Measurements from ENCODE around the gene CFAP52. TPM values are rescaled to one million over a fixed set of nuclear protein-coding genes. Genes with fewer than 3 reads are reported as not detected.
"Not testable (repeated sequence)": the region's sequence is repeated elsewhere in the genome, so short reads cannot be mapped to it uniquely, and the experiment has no call there.

CFAP52 gene
- total RNA-seq, 1 experiment from 2014 or later = not detected

DNA sequence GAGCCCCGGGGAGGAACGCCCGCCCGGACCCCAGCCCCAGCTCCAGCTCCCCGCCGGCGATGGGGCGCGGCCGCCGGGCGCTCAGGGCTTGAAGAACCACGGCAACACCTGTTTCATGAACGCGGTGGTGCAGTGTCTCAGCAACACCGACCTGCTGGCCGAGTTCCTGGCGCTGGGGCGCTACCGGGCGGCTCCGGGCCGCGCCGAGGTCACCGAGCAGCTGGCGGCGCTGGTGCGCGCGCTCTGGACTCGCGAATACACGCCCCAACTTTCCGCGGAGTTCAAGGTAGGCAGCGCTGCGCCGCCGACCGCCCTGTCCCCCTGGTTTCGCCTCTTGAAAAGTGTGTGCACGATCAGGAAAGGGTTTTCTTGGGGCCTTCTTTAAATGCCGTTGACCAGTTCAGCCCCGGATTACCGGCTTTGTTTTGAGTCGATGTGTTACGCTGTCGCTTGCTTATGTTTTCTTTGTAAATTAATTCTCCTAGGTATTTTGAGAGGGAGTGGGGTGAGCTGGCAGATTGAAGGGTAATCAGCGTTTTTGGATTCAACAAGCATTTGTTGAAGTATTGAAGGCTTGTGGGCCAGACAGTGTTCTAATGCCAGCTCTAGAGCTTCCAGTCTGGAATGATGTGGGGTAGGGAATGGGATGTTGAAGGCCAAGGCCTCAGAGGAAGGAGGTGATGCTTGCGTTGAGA is 69.6 kb downstream of the CFAP52 start:
- peak; percentile 62 for DNase-seq (ENCODE audit: low spot score)

DNA sequence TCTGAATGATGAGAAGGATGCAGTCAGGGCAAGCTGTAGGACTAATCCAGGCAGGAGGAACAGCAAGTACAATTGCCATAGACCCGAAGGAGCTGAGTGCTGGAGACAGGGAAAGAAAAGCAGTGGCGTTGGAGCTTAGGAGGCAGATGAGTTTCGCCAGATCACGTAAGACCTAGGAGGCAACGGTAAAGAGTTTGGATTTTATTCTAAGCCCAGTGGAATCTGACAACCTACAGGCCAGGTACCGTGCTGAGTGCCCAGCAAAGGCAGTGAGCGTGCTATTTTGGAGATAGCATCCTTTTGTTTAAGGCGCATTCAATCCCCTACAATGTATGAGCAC is 70.1 kb downstream of the CFAP52 start:
- DNase-seq (ENCODE audit: low spot score) = peak; percentile 29

GRCh38 chr17:9647014-9647413 is 70.6 kb downstream of the CFAP52 start:
- DNase-seq (ENCODE audit: low spot score) = peak; percentile 36

- no peak for DNase-seq (ENCODE audit: low spot score)
These were observed 72.2 kb downstream of the CFAP52 start for GRCh38 chr17:9648521-9649110.

GRCh38 chr17:9658593-9659211 is 82.3 kb downstream of the CFAP52 start:
- peak; percentile 10 for DNase-seq (ENCODE audit: low spot score)

- DNase-seq (ENCODE audit: low spot score) = no peak
These were observed 84.6 kb downstream of the CFAP52 start for GRCh38 chr17:9661027-9661426.

DNA sequence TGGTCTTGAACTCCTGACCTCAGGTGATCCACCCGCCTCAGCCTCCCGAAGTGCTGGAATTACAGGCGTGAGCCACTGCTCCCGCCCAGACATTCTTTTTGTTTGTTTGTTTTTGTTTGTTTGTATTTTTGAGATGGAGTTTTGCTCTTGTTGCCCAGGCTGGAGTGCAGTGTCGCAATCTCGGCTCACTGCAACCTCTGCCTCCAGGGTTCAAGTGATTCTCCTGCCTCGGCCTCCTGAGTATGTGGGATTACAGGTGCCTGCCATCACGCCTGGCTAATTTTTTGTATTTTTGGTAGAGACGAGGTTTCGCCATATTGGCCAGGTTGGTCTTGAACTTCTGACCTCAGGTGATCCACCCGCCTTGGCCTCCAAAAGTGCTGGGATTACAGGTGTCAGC is 87.1 kb downstream of the CFAP52 start:
- DNase-seq (ENCODE audit: low spot score) = not testable (repeated sequence)

DNA sequence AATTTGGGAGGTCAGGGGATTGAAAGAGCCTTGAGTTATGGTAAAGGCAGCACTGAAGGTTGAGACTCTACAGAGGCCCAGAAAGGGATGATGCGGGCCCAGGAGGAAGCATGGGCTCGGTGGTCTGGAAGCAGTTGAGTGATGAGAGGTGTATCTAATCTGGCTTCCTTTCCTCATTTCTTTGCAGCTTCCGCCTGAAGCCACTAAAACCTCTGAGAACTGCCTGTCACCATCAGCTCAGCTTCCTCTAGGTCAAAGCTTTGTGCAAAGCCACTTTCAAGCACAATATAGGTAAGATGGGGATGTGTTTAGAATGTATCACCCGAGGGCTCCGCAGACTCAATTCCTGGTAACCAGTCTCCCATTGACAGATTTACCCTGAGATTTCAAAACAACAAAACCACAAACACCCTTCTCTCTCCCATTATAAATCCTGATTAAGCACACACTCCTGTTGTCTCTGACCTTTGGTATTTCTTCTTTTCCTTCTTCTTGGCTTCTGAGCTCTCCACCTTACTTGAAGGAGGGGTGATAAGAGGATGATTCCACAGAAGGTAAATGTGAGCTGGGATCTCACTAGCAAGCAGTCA is 90.1 kb downstream of the CFAP52 start:
- DNase-seq (ENCODE audit: low spot score) = no peak

- no peak for DNase-seq (ENCODE audit: low spot score)
These were observed 92.1 kb downstream of the CFAP52 start for GRCh38 chr17:9668517-9668916.

GRCh38 chr17:9669551-9670008 is 93.1 kb downstream of the CFAP52 start:
- peak; percentile 52 for DNase-seq (ENCODE audit: low spot score)

GRCh38 chr17:9670596-9670995 is 94.2 kb downstream of the CFAP52 start:
- DNase-seq (ENCODE audit: low spot score) = no peak

- DNase-seq (ENCODE audit: low spot score) = no peak
These were observed 95.1 kb downstream of the CFAP52 start for GRCh38 chr17:9671559-9671958.

GRCh38 chr17:9672266-9672665 is 95.8 kb downstream of the CFAP52 start:
- no peak for DNase-seq (ENCODE audit: low spot score)

GRCh38 chr17:9672691-9673090 is 96.2 kb downstream of the CFAP52 start:
- DNase-seq (ENCODE audit: low spot score) = no peak

- DNase-seq (ENCODE audit: low spot score) = peak; percentile 43
These were observed 99.6 kb downstream of the CFAP52 start for GRCh38 chr17:9676084-9676483.

GRCh38 chr17:9676820-9677310 is 100.4 kb downstream of the CFAP52 start:
- peak; percentile 13 for DNase-seq (ENCODE audit: low spot score)

DNA sequence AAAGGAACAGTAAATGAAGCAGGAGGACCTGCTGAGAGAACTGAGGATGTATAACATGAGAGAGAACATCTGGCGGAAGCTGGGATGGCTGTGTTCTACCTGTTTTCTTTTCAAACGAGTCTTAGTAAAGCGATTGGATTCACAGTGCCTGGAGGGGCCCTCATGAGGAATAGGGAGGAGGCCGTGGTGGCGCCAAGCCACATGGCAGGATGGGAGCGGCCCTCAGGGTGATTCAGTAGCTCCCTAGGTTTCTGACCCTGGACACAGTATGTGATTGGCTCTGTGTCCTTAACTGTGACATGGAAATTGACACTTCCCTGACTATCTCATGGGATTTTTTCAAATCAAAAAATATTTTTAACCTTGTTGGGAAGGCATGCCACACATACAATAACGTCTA is 101.0 kb downstream of the CFAP52 start:
- DNase-seq (ENCODE audit: low spot score) = no peak

DNA sequence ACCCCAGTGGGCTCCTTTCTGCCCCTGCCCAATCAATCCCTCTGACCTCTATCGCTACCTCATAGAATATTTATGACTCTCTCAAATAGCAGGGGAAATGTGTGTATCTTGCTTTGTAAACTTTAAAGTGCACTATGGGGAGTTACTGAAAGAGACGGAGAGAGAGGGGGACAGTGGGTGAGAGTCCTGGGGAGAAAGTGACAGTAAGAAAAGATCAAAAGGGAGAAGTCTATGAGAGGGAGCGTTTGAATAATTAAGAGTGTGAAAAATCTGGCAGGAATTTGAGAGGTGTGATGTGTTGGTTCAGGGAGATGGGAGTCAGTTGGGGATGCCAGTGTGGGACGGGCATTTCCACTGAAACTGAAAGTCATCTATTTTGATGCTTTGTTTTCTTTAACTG is 101.5 kb downstream of the CFAP52 start:
- DNase-seq (ENCODE audit: low spot score) = no peak

DNA sequence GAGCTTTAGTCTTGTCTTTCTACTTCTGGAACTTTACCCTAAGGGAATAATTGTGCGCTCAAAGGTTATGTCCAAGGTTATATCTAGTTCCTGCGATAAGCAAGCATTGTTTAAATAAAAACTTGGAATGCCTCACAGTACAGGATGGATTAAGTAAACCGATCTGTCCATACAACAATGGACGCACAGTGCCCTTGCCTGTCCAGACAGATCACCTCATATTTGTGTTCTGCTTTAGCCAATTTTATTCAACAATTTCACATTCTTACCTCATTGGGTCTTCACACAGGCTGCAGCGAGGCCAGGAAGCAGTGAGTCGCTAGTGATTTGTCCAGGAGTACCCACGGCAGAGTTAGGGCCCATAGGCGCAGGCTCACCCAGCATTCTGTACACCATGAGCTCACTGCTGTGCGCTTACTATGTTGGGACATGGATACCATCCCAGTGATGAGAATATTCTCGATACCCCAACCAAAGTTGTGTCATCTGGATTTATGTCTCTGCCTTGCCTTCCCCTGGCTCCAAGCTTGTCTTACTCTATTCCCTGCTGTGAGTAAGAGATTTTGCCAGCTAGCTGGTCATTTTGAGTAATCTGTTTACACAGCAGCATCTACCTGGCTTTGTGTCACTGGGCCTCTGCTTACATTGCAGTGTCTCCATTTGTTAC is 108.6 kb downstream of the CFAP52 start:
- DNase-seq (ENCODE audit: low spot score) = no peak

All from HT-29 (cell line).